HG03097 (cell line): ENCODE results near the gene ACAD8.
"Not testable (repeated sequence)": the region's sequence is repeated elsewhere in the genome, so short reads cannot be mapped to it uniquely, and the experiment has no call there.

ENCODE experiments used
- ATAC-seq: cut with Tn5 transposase; IDR thresholded peaks from one replicate; pipeline ENCODE4 v1.9.1; 2021; ENCODE audit not compliant: unreplicated experiment, low FRiP score

ACAD8 gene

GRCh38 chr11:134238956-134239355 lies 14.4 kb upstream of the ACAD8 start:
- no peak for ATAC-seq

GRCh38 chr11:134240592-134240991 lies 12.8 kb upstream of the ACAD8 start:
- ATAC-seq = no peak

- ATAC-seq = no peak
These were observed 11.0 kb upstream of the ACAD8 start for GRCh38 chr11:134242376-134242775.

GRCh38 chr11:134243913-134244312 lies 9.5 kb upstream of the ACAD8 start:
- ATAC-seq = no peak

GRCh38 chr11:134244593-134244992 lies 8.8 kb upstream of the ACAD8 start:
- peak; percentile 61 for ATAC-seq

- no peak for ATAC-seq
These were observed 7.9 kb upstream of the ACAD8 start for GRCh38 chr11:134245434-134245833.

GRCh38 chr11:134246100-134246499 lies 7.3 kb upstream of the ACAD8 start:
- no peak for ATAC-seq

- ATAC-seq = no peak
These were observed 6.7 kb upstream of the ACAD8 start for GRCh38 chr11:134246678-134247077.

GRCh38 chr11:134248910-134249480 lies 4.4 kb upstream of the ACAD8 start:
- no peak for ATAC-seq

- no peak for ATAC-seq
These were observed 3.1 kb upstream of the ACAD8 start for GRCh38 chr11:134250246-134250645.

- ATAC-seq = no peak
These were observed 2.7 kb upstream of the ACAD8 start for GRCh38 chr11:134250675-134251074.

GRCh38 chr11:134252346-134253187 lies 801 bp upstream of the ACAD8 start:
- ATAC-seq = peak; percentile 19

GRCh38 chr11:134254433-134255183 lies 1.2 kb downstream of the ACAD8 start:
- no peak for ATAC-seq

GRCh38 chr11:134255184-134255561 lies 1.8 kb downstream of the ACAD8 start:
- not testable (repeated sequence) for ATAC-seq

GRCh38 chr11:134257101-134257500 lies 3.7 kb downstream of the ACAD8 start:
- ATAC-seq = no peak

GRCh38 chr11:134258577-134258976 lies 5.2 kb downstream of the ACAD8 start:
- no peak for ATAC-seq

GRCh38 chr11:134260503-134260902 lies 7.1 kb downstream of the ACAD8 start:
- ATAC-seq = no peak

GRCh38 chr11:134260983-134261382 lies 7.6 kb downstream of the ACAD8 start:
- ATAC-seq = no peak

- ATAC-seq = no peak
These were observed 8.5 kb downstream of the ACAD8 start for GRCh38 chr11:134261626-134262488.

- ATAC-seq = no peak
These were observed 11.8 kb downstream of the ACAD8 start for GRCh38 chr11:134264966-134265764.
